ENCODE results near the gene AIF1L. TPM values are rescaled to one million over a fixed set of nuclear protein-coding genes. Genes with fewer than 3 reads are reported as not detected.

The AIF1L gene
- total and polyA plus RNA-seq, 2 of the 4 experiments (the other 2 are of a cell fraction), result 0.18 to 0.19 TPM

GRCh38 chr9:131113655-131114054 lies 17.3 kb downstream of the AIF1L start:
- no CpG with 5 or more reads among the region's 8 CpGs for WGBS, 2 experiments (ENCODE audit: extremely low coverage in 2 of 2, insufficient read length in 1 of 2)
- no TSS peak for BruUV-seq (replicated peaks)
- dilution Hi-C loops (cut with HindIII; ENCODE audit: low sequenced_read_pairs, unreplicated experiment), result no loop called here
- Histone ChIP-seq H3K4me3 (ENCODE audit: insufficient read depth, low read depth, low read length) (no peak overlapping the region), H2BK120ac (ENCODE audit: low read depth, low read length) (no peak overlapping the region), H2AFZ (replicated peaks; ENCODE audit: low read length, poor library complexity) (no peak overlapping the region), H3K27me3 (ENCODE audit: control insufficient read depth, insufficient read depth, low read length) (peaks cover 17% of the 10 kb centered on the region), H2BK5ac (ENCODE audit: low read depth, low read length, poor library complexity, severe bottlenecking) (no peak overlapping the region), H3K9me3 (ENCODE audit: control insufficient read depth, insufficient read depth, low read length) (no peaks in the 10 kb centered on the region), H3K4me2 (ENCODE audit: low read depth, low read length) (no peak overlapping the region), H3K9ac (ENCODE audit: low read depth, low read length) (no peak overlapping the region), H4K91ac (ENCODE audit: insufficient read depth, low read depth, low read length) (no peak overlapping the region), H3K4ac (ENCODE audit: low read depth, low read length) (no peak overlapping the region), H3K23ac (ENCODE audit: low read depth, low read length) (no peak overlapping the region), H3K27ac (ENCODE audit: insufficient read depth, low read length) (no peak overlapping the region), H4K8ac (ENCODE audit: low read depth in 2 of 2, low read length in 2 of 2) (no peak overlapping the region), H2BK15ac (ENCODE audit: low read depth, low read length) (no peak overlapping the region), H3K18ac (ENCODE audit: low read depth, low read length) (no peak overlapping the region), H3K14ac (replicated peaks; ENCODE audit: low read depth, low read length) (no peak overlapping the region), H4K20me1 (ENCODE audit: insufficient read depth, low read length) (no peaks in the 10 kb centered on the region; the same call in 1 of the 2 replicates), H3K9me1 (ENCODE audit: insufficient read depth, low read length) (no peaks in the 10 kb centered on the region), H4K5ac (ENCODE audit: low read depth, low read length) (no peak overlapping the region), H3K4me1 (ENCODE audit: control insufficient read depth, insufficient read depth, low read length) (no peaks in the 10 kb centered on the region), H3K36me3 (ENCODE audit: control insufficient read depth, insufficient read depth, low read length) (no peaks in the 10 kb centered on the region), H2AK5ac (ENCODE audit: low read depth, low read length) (no peak overlapping the region), H3K79me1 (ENCODE audit: low read depth in 1 of 2, low read length in 2 of 2) (no peaks in the 10 kb centered on the region), H3K56ac (ENCODE audit: extremely low read depth, insufficient read depth, low read length) (no peak overlapping the region), H2AK9ac (replicated peaks; ENCODE audit: low read depth, low read length, poor library complexity) (no peak overlapping the region), H2BK20ac (ENCODE audit: low read depth, low read length) (no peak overlapping the region)
- in situ Hi-C loops (cut with MboI; ENCODE audit: low sequenced_read_pairs), result no loop called here
- intact Hi-C loops (cut with micrococcal nuclease), result no loop called here
- DNase-seq (no peak), ATAC-seq (ENCODE audit: low read depth) (no peak)
- POLR2A ChIA-PET (ENCODE audit: unreplicated experiment), result no interaction called here
- TF ChIP-seq CTCF (conservative IDR thresholded peaks at IDR 0.05; ENCODE audit: low read depth, low read length) (no peak), SMC3 (IDR thresholded peaks at IDR 0.05; ENCODE audit: low read depth, low read length) (no peak), CHD1 (IDR thresholded peaks at IDR 0.05; ENCODE audit: low read depth, low read length) (no peak), RFX5 (IDR thresholded peaks at IDR 0.05; ENCODE audit: low read depth, low read length) (no peak), RCOR1 (IDR thresholded peaks at IDR 0.05; ENCODE audit: insufficient replicate concordance, low read length) (no peak), POLR2A (IDR thresholded peaks at IDR 0.05; ENCODE audit: low read depth, low read length) (no peak), BHLHE40 (IDR thresholded peaks at IDR 0.05; ENCODE audit: low read depth, low read length) (no peak), CEBPB (IDR thresholded peaks at IDR 0.05; ENCODE audit: low read depth, low read length) (no peak), NFE2L2 (IDR thresholded peaks at IDR 0.05; ENCODE audit: low read depth, low read length) (no peak), MAFK (IDR thresholded peaks at IDR 0.05; ENCODE audit: low read depth, low read length) (no peak), RAD21 (IDR thresholded peaks at IDR 0.05; ENCODE audit: low read length) (no peak), ELK1 (IDR thresholded peaks at IDR 0.05; ENCODE audit: borderline replicate concordance, low read depth, low read length) (no peak), MXI1 (IDR thresholded peaks at IDR 0.05; ENCODE audit: borderline replicate concordance, low read depth, low read length) (no peak)
- CTCF ChIA-PET, result no interaction called here

Data from IMR-90 (cell line).